Loucy (cell line): ENCODE results near the gene RAPGEF2.

ENCODE experiments used
- CTCF ChIP-seq: fragments of 200-600 bp; sonication (generic); conservative IDR thresholded peaks from 2 replicates; pipeline ENCODE4 v1.5.1; 2014; ENCODE audit warnings: mild to moderate bottlenecking, antibody characterized with exemption, low read length
- EZH2phosphoT487 ChIP-seq: fragments of 200-600 bp; IDR thresholded peaks from 2 replicates; pipeline ENCODE4 v1.6.1; 2018; ENCODE audit warnings: antibody characterized with exemption, mild to moderate bottlenecking, moderate library complexity, borderline replicate concordance

- no peak for TF ChIP-seq CTCF
- no peak for TF ChIP-seq EZH2phosphoT487
These were observed 85.8 kb downstream of the RAPGEF2 start for GRCh38 chr4:159188646-159189045.
